HepG2 (cell line): ENCODE results near the gene CACNA1I. TPM values are rescaled to one million over a fixed set of nuclear protein-coding genes. Genes with fewer than 3 reads are reported as not detected.

Experiments used
- ELF4 ChIP-seq: sonication (generic); formaldehyde crosslinking; IDR thresholded peaks from 2 replicates; pipeline ENCODE4 v1.5.0; 2020; ENCODE audit warnings: missing genetic modification reagents, mild to moderate bottlenecking, moderate library complexity, borderline replicate concordance
- MATR3 ChIP-seq: sonication (generic); formaldehyde crosslinking; IDR thresholded peaks from 2 replicates; pipeline ENCODE4 v1.4.0; 2020; ENCODE audit warnings: missing genetic modification reagents
- MTF2 ChIP-seq: sonication (generic); formaldehyde crosslinking; IDR thresholded peaks from 2 replicates; pipeline ENCODE4 v1.5.0; 2020; ENCODE audit warnings: missing genetic modification reagents, borderline replicate concordance
- NFYB ChIP-seq: sonication (generic); formaldehyde crosslinking; IDR thresholded peaks from 2 replicates; pipeline ENCODE4 v1.4.0; 2020; ENCODE audit warnings: missing genetic modification reagents
- PAWR ChIP-seq: sonication (generic); formaldehyde crosslinking; IDR thresholded peaks from 2 replicates; pipeline ENCODE4 v1.4.0; 2020; ENCODE audit warnings: missing genetic modification reagents, mild to moderate bottlenecking, borderline replicate concordance
- PHB2 ChIP-seq: fragments of 450-650 bp; IDR thresholded peaks from 2 replicates; pipeline ENCODE4 v1.6.1; 2018; ENCODE audit not compliant: partially characterized antibody
- SATB2 ChIP-seq: sonication (generic); formaldehyde crosslinking; IDR thresholded peaks from 2 replicates; pipeline ENCODE4 v1.5.0; 2020; ENCODE audit warnings: missing genetic modification reagents
- SMYD3 ChIP-seq: sonication (generic); formaldehyde crosslinking; IDR thresholded peaks from 2 replicates; pipeline ENCODE4 v1.8.1; 2023; ENCODE audit warnings: mild to moderate bottlenecking, missing genetic modification reagents
- SP5 ChIP-seq: IDR thresholded peaks from 2 replicates; pipeline ENCODE4 v1.6.1; 2016; ENCODE audit warnings: low read depth, borderline replicate concordance
- SRY ChIP-seq: sonication (generic); formaldehyde crosslinking; IDR thresholded peaks from 2 replicates; pipeline ENCODE4 v1.8.0; 2022; ENCODE audit warnings: mild to moderate bottlenecking, missing genetic modification reagents
- TAF15 ChIP-seq: fragments of 200-400 bp; formaldehyde crosslinking; IDR thresholded peaks from one replicate; pipeline ENCODE4 v1.6.1; 2018; ENCODE audit warnings: mild to moderate bottlenecking, low read depth, low read length; ENCODE audit not compliant: poor library complexity, severe bottlenecking
- TBP ChIP-seq: sonication (generic); formaldehyde crosslinking; IDR thresholded peaks from 2 replicates; pipeline ENCODE4 v1.5.0; 2020; ENCODE audit warnings: missing genetic modification reagents
- ZFP41 ChIP-seq: sonication (generic); formaldehyde crosslinking; IDR thresholded peaks from 2 replicates; pipeline ENCODE4 v1.4.0; 2020; ENCODE audit warnings: mild to moderate bottlenecking, missing genetic modification reagents, borderline replicate concordance
- ZNF12 ChIP-seq: sonication (generic); formaldehyde crosslinking; IDR thresholded peaks from 2 replicates; pipeline ENCODE4 v1.5.0; 2020; ENCODE audit warnings: missing genetic modification reagents
- ZNF468 ChIP-seq: sonication (generic); formaldehyde crosslinking; IDR thresholded peaks from 2 replicates; pipeline ENCODE4 v1.8.0; 2022; ENCODE audit warnings: mild to moderate bottlenecking, moderate library complexity, missing genetic modification reagents
- ZNF572 ChIP-seq: sonication (generic); formaldehyde crosslinking; IDR thresholded peaks from 2 replicates; pipeline ENCODE4 v1.5.1; 2020; ENCODE audit warnings: mild to moderate bottlenecking, missing genetic modification reagents
- ZNF775 ChIP-seq: sonication (generic); formaldehyde crosslinking; IDR thresholded peaks from 2 replicates; pipeline ENCODE4 v1.4.0; 2020; ENCODE audit warnings: missing genetic modification reagents, mild to moderate bottlenecking, moderate library complexity, borderline replicate concordance
- polyA plus RNA-seq, 8 experiments: library from polyadenylated mRNA; depleted of rRNA in 3 of 8; stranded (reverse) in 7 of 8; unstranded in 1 of 8; fragments of >200 nt; fragmentation: Illumina TruSeq in 4 of 8; extraction: Trizol in 4 of 8; gene quantifications; 2 replicates each; pipeline versions ENCODE4 v1.2.1 to v1.2.3, GENCODE V29; 2011 to 2016; ENCODE audit warnings: low read depth in 4 of 8, missing spikeins in 1 of 8, mixed read lengths in 1 of 8; ENCODE audit not compliant: insufficient read depth in 1 of 8
- total RNA-seq, 5 experiments: library from RNA; depleted of rRNA; stranded (reverse); fragments of >200 nt; fragmentation: Illumina TruSeq; extraction: Trizol; gene quantifications; 2 replicates each; pipeline ENCODE4 v1.2.3, GENCODE V29; 2016; ENCODE audit warnings: low read depth in 1 of 5
- TF ChIP-seq, protein P1 (sequence below): sonication (generic); formaldehyde crosslinking; IDR thresholded peaks from 2 replicates; pipeline ENCODE4 v1.5.1; 2020; ENCODE audit warnings: mild to moderate bottlenecking, missing genetic modification reagents, moderate library complexity
- TF ChIP-seq, protein P2 (sequence below): sonication (generic); formaldehyde crosslinking; IDR thresholded peaks from 2 replicates; pipeline ENCODE4 v1.8.1; 2023; ENCODE audit warnings: mild to moderate bottlenecking, moderate library complexity, missing genetic modification reagents
- TF ChIP-seq, protein P3 (sequence below): sonication (generic); formaldehyde crosslinking; IDR thresholded peaks from 2 replicates; pipeline ENCODE4 v1.5.0; 2020; ENCODE audit warnings: missing genetic modification reagents
- TF ChIP-seq, protein P4 (sequence below): sonication (generic); formaldehyde crosslinking; IDR thresholded peaks from 2 replicates; pipeline ENCODE4 v1.9.0; 2021; ENCODE audit warnings: missing genetic modification reagents, mild to moderate bottlenecking, borderline replicate concordance

The CACNA1I gene
- total and polyA plus RNA-seq, 2 of the 13 experiments (the other 11 are each of a cell fraction or from before 2014, with no cell fraction given), result not detected

DNA sequence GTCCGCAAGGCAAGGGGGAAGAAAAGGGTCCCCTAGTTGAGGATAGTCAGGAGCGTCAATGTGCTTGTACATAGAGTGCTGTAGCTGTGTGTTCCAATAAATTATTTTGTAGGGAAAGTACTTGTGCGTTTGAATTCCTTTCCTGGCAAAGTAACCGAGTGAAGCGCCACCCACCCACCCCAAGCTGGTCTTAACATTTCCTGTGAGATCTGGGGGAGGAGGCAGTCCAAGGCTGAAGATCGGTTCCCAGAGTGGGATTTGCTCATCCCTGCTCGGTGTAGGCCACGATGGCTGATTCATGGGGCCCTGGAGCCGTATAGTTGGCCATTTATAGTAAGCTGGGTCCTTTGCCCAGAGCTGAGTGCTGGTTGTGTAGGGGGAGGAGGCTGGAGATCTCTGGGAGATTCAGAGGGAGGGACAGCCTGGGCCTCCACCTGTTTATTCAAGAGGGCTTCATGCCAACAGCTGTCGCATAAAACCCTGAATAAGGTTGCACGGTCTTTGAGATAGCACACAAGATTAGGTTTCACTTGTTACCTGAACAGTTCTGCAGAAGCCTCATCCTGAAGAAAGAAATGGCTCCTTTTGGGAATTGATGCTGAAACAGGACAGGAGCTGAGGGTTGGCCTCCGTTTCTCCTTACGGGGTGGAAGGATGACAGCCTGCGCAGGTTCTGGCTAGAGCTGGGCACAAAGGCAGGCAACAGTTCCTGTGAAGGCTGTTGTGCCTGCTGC lies 47.8 kb upstream of the CACNA1I start (continued):
- TF ChIP-seq, protein P1, sequence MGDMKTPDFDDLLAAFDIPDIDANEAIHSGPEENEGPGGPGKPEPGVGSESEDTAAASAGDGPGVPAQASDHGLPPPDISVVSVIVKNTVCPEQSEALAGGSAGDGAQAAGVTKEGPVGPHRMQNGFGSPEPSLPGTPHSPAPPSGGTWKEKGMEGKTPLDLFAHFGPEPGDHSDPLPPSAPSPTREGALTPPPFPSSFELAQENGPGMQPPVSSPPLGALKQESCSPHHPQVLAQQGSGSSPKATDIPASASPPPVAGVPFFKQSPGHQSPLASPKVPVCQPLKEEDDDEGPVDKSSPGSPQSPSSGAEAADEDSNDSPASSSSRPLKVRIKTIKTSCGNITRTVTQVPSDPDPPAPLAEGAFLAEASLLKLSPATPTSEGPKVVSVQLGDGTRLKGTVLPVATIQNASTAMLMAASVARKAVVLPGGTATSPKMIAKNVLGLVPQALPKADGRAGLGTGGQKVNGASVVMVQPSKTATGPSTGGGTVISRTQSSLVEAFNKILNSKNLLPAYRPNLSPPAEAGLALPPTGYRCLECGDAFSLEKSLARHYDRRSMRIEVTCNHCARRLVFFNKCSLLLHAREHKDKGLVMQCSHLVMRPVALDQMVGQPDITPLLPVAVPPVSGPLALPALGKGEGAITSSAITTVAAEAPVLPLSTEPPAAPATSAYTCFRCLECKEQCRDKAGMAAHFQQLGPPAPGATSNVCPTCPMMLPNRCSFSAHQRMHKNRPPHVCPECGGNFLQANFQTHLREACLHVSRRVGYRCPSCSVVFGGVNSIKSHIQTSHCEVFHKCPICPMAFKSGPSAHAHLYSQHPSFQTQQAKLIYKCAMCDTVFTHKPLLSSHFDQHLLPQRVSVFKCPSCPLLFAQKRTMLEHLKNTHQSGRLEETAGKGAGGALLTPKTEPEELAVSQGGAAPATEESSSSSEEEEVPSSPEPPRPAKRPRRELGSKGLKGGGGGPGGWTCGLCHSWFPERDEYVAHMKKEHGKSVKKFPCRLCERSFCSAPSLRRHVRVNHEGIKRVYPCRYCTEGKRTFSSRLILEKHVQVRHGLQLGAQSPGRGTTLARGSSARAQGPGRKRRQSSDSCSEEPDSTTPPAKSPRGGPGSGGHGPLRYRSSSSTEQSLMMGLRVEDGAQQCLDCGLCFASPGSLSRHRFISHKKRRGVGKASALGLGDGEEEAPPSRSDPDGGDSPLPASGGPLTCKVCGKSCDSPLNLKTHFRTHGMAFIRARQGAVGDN (CRISPR knock-in tag), result no peak; the same call in 1 of the 2 replicates
- TF ChIP-seq ZNF775 (CRISPR knock-in tag) (no peak), ZNF572 (CRISPR knock-in tag) (no peak), PAWR (CRISPR knock-in tag) (no peak), ZNF12 (CRISPR knock-in tag) (no peak), NFYB (CRISPR knock-in tag) (no peak), MATR3 (CRISPR knock-in tag) (no peak), PHB2 (no peak), ZFP41 (no peak), SRY (CRISPR knock-in tag) (no peak), SMYD3 (CRISPR knock-in tag) (no peak), TBP (CRISPR knock-in tag) (no peak), ELF4 (CRISPR knock-in tag) (no peak), TAF15 (no peak), SP5 (no peak), ZNF468 (CRISPR knock-in tag) (no peak), MTF2 (CRISPR knock-in tag) (no peak), SATB2 (CRISPR knock-in tag) (no peak)
- TF ChIP-seq, protein P2, sequence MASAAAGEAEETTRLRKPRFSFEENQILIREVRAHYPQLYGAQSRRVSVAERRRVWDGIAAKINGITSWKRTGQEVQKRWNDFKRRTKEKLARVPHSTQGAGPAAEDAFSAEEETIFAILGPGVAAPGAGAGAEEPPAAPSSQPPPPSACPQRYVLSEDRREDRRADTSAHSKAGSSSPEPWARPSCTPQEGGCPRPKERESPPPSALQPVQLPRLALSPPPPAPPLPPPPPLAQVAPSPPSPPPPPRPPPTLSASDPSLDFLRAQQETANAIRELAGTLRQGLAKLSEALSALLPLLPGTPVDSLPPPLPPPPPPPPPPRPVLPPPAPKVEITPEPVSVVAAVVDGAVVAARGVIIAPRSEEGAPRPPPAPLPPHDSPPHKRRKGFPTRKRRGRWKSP, result 0 out of 2 replicates have a peak, but pooled peaks have one; percentile 20
- TF ChIP-seq, protein P3, sequence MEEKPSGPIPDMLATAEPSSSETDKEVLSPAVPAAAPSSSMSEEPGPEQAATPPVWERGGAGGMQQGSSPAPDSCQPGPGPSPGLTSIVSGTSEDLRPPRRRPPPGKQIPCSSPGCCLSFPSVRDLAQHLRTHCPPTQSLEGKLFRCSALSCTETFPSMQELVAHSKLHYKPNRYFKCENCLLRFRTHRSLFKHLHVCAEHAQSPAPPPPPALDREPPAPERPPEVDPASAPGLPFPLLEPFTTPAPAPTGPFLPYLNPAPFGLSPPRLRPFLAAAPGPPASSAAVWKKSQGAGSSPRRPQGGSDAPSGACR (CRISPR knock-in tag), result peak; percentile 39; the same call in 1 of the 2 replicates
- TF ChIP-seq, protein P4, sequence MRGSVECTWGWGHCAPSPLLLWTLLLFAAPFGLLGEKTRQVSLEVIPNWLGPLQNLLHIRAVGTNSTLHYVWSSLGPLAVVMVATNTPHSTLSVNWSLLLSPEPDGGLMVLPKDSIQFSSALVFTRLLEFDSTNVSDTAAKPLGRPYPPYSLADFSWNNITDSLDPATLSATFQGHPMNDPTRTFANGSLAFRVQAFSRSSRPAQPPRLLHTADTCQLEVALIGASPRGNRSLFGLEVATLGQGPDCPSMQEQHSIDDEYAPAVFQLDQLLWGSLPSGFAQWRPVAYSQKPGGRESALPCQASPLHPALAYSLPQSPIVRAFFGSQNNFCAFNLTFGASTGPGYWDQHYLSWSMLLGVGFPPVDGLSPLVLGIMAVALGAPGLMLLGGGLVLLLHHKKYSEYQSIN (CRISPR knock-in tag), result no peak
